ENCODE results near the gene TOMM40. TPM values are rescaled to one million over a fixed set of nuclear protein-coding genes. Genes with fewer than 3 reads are reported as not detected.

Gene TOMM40
- total RNA-seq, 2 experiments from 2014 or later: 46.6 to 47.4 TPM

DNA sequence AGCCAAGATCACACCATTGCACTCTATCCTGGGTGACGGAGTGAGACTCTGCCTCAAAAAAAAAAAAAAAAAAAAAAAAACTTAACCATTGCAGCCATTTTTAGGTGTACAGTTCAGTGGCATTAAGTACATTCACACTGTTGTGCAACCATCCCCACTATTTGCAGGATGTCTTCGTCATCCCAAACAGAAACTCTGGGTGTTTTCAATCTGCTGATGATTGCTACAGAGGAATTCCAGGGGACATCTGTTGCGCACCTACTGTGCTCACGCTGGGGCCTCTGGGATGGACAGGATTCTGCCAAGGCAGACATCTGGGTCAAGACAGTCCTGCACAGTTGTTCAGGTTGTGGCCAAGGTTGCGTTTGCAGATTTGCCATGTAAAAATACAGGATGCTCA lies 48.6 kb downstream of the TOMM40 start:
- Mint-ChIP-seq H3K27ac (no peak overlapping the region), H3K9me3 (no peaks in the 10 kb centered on the region), H3K4me1 (no peaks in the 10 kb centered on the region), H3K36me3 (ENCODE audit: low read depth) (no peaks in the 10 kb centered on the region), H3K4me3 (no peak overlapping the region), H3K27me3 (peaks cover 2% of the 10 kb centered on the region)
- ChIA-PET CTCF (interaction anchor here (1.0 kb wide), 1 partner anchor 12 kb away, joined by 3 read pairs; no protein-coding TSS in a partner anchor), POLR2A (no interaction called here)
- DNase-seq: no peak

DNA sequence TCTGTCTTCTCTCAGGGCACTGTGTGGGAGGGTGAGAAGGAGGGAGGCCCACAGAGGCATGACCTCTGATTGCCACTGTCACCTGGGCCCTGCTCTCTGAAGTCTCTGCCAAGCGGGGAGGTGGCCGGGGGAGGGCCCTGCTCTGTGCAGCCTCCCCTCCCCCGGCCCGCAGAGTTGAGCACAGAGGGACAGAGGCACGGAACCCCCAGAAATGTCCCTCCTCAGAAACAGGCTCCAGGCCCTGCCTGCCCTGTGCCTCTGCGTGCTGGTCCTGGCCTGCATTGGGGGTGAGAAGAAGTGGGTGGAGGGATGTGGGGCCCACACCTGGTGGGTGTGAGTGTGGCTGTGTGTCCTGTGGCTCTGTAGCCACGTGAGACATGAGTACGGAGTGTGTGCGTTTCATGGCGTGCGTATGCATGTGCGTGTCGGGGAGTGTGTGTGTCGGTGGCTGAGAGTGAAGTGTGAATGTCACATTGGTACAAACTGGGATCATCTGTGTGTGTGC lies 51.1 kb downstream of the TOMM40 start, which contains the start of gene APOC4:
APOC4 (plus strand) TSS at position 171 of the 505 bp plus-strand sequence; CDS start at position 212, 41 bp downstream.
- Mint-ChIP-seq H3K9me3 (no peaks in the 10 kb centered on the region), H3K36me3 (ENCODE audit: low read depth) (no peaks in the 10 kb centered on the region), H3K4me3 (no peak within 1 kb of the TSS), H3K4me1 (peaks cover 2% of the 10 kb centered on the region), H3K27ac (no peak within 1 kb of the TSS), H3K27me3 (no peaks in the 10 kb centered on the region)
- no peak for DNase-seq
- POLR2A ChIA-PET: no interaction called here
- CTCF ChIA-PET: no interaction called here

DNA sequence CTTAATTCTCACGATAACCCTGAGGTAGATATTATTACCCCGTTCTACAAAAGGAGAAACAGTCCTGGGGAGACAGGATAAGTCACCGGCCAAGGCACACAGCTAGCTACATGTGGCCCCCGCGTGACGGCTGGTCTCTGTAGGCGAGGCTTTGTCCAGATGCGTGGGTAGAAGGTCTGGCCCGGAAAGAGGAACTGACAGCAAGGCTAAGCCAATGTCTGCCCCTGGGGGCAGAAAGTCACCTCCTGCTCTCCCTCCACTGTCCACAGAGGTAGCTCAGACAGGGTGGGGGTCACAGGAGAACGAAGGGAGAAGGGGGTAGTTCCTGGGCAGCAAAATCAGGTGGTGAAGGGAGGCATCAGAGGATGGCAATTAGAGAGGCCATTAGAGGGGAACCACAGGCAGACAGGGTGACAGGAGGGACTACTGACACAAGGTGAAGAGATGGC lies 52.8 kb downstream of the TOMM40 start:
- no peak overlapping the region for H3K4me3 Mint-ChIP-seq
- no peak for DNase-seq
- no peaks in the 10 kb centered on the region for H3K36me3 Mint-ChIP-seq (ENCODE audit: low read depth)
- POLR2A ChIA-PET: no interaction called here
- CTCF ChIA-PET: no interaction called here
- H3K4me1 Mint-ChIP-seq: peaks cover 2% of the 10 kb centered on the region
- H3K27ac Mint-ChIP-seq: no peak overlapping the region
- H3K27me3 Mint-ChIP-seq: no peaks in the 10 kb centered on the region
- no peaks in the 10 kb centered on the region for H3K9me3 Mint-ChIP-seq

DNA sequence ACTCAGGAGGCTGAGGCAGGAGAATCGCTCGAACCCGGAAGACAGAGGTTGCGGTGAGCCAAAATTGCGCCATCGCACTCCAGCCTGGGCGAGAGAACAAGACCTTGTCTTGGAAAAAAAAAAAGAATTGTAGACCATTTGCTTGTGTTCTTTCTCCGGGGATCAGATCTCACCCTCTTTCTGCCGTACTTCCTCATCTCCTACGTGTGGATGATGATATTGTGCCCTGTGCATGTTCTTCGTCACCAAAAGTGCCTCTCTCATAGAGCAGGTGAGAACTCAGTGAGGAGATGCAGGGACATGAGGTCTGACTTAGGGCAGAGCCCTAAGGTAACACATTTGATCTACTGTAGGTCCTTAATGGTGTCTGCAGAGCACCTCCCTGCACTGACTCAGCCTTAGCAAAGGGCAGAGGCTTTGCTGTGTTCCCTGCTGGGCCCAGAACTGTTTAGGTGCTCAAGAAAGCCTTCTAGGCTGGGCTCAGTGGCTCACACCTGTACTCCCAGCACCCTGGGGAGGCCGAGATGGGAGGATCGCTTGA lies 56.1 kb downstream of the TOMM40 start:
- no peak overlapping the region for H3K27ac Mint-ChIP-seq
- H3K4me3 Mint-ChIP-seq: no peak overlapping the region
- H3K36me3 Mint-ChIP-seq (ENCODE audit: low read depth): peaks cover 2% of the 10 kb centered on the region
- POLR2A ChIA-PET: interaction anchor here (1.4 kb wide), 1 partner anchor 43 kb away, joined by 3 read pairs; no protein-coding TSS in a partner anchor
- no peak for DNase-seq
- CTCF ChIA-PET: no interaction called here
- H3K9me3 Mint-ChIP-seq: no peaks in the 10 kb centered on the region
- peaks cover 3% of the 10 kb centered on the region for H3K4me1 Mint-ChIP-seq
- no peaks in the 10 kb centered on the region for H3K27me3 Mint-ChIP-seq

DNA sequence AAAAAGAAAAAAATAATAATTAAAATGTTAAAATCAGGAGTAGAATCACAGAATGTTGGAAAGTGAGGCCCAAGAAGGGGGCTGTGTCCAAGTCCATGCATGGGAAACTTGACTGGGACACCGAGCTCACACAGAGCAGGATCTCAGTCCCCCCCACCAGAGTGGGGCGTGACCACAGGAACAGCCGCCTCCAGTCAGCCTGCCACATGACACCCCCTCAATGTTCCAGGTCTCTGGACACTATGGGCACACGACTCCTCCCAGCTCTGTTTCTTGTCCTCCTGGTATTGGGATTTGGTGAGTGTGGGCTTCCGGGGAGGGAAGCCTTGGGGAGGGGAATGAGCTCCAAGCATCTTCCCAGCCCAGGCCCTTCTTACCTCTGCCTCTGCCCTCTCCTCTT lies 57.2 kb downstream of the TOMM40 start:
- no peak for DNase-seq
- H3K4me3 Mint-ChIP-seq: no peak overlapping the region
- H3K27me3 Mint-ChIP-seq: no peaks in the 10 kb centered on the region
- peaks cover 3% of the 10 kb centered on the region for H3K4me1 Mint-ChIP-seq
- peaks cover 2% of the 10 kb centered on the region for H3K36me3 Mint-ChIP-seq (ENCODE audit: low read depth)
- POLR2A ChIA-PET: interaction anchor here (1.4 kb wide), 1 partner anchor 44 kb away, joined by 3 read pairs; no protein-coding TSS in a partner anchor
- H3K9me3 Mint-ChIP-seq: no peaks in the 10 kb centered on the region
- CTCF ChIA-PET: interaction anchor here (1.0 kb wide), 1 partner anchor 10 kb away, joined by 3 read pairs; no protein-coding TSS in a partner anchor
- H3K27ac Mint-ChIP-seq: no peak overlapping the region

DNA sequence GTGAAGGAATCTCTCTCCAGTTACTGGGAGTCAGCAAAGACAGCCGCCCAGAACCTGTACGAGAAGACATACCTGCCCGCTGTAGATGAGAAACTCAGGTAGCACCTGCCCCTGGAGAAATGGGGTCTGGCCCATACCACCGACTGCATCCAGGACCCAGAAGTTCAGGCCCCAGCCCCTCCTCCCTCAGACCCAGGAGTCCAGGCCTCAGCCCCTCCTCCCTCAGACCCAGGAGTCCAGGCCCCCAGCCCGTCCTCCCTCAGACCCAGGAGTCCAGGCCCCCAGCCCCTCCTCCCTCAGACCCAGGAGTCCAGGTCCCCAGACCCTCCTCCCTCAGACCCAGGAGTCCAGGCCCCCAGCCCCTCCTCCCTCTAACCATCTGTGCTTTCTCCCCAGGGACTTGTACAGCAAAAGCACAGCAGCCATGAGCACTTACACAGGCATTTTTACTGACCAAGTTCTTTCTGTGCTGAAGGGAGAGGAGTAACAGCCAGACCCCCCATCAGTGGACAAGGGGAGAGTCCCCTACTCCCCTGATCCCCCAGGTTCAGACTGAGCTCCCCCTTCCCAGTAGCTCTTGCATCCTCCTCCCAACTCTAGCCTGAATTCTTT lies 57.8 kb downstream of the TOMM40 start:
- H3K4me1 Mint-ChIP-seq: peaks cover 8% of the 10 kb centered on the region
- no peak overlapping the region for H3K4me3 Mint-ChIP-seq
- H3K27me3 Mint-ChIP-seq: no peaks in the 10 kb centered on the region
- ChIA-PET POLR2A (interaction anchor here (1.4 kb wide), 1 partner anchor 45 kb away, joined by 3 read pairs; no protein-coding TSS in a partner anchor), CTCF (interaction anchor here (1.0 kb wide), 1 partner anchor 9 kb away, joined by 3 read pairs; no protein-coding TSS in a partner anchor)
- peaks cover 2% of the 10 kb centered on the region for H3K36me3 Mint-ChIP-seq (ENCODE audit: low read depth)
- H3K9me3 Mint-ChIP-seq: no peaks in the 10 kb centered on the region
- no peak for DNase-seq
- no peak overlapping the region for H3K27ac Mint-ChIP-seq

DNA sequence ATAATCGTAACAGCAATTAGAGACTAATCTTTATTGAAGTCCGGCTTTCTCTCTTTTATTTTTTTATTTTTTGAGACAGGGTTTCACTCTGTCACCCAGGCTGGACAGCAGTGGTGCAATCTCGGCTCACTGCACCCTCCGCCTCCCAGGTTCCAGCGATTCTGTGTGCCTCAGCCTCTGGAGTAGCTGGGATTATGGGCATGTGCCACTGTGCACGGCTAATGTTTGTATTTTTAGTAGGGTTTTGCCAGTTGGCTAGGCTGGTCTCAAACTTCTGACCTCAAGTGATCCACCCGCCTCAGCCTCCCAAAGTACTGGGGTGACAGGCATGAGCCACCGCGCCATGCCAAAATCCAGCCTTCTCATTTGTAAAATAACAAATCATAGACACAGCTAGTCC lies 58.5 kb downstream of the TOMM40 start:
- no peak overlapping the region for H3K4me3 Mint-ChIP-seq
- peaks cover 3% of the 10 kb centered on the region for H3K36me3 Mint-ChIP-seq (ENCODE audit: low read depth)
- ChIA-PET CTCF (no interaction called here), POLR2A (no interaction called here)
- DNase-seq: no peak
- H3K27ac Mint-ChIP-seq: no peak overlapping the region
- H3K4me1 Mint-ChIP-seq: peaks cover 10% of the 10 kb centered on the region
- H3K9me3 Mint-ChIP-seq: no peaks in the 10 kb centered on the region
- no peaks in the 10 kb centered on the region for H3K27me3 Mint-ChIP-seq

DNA sequence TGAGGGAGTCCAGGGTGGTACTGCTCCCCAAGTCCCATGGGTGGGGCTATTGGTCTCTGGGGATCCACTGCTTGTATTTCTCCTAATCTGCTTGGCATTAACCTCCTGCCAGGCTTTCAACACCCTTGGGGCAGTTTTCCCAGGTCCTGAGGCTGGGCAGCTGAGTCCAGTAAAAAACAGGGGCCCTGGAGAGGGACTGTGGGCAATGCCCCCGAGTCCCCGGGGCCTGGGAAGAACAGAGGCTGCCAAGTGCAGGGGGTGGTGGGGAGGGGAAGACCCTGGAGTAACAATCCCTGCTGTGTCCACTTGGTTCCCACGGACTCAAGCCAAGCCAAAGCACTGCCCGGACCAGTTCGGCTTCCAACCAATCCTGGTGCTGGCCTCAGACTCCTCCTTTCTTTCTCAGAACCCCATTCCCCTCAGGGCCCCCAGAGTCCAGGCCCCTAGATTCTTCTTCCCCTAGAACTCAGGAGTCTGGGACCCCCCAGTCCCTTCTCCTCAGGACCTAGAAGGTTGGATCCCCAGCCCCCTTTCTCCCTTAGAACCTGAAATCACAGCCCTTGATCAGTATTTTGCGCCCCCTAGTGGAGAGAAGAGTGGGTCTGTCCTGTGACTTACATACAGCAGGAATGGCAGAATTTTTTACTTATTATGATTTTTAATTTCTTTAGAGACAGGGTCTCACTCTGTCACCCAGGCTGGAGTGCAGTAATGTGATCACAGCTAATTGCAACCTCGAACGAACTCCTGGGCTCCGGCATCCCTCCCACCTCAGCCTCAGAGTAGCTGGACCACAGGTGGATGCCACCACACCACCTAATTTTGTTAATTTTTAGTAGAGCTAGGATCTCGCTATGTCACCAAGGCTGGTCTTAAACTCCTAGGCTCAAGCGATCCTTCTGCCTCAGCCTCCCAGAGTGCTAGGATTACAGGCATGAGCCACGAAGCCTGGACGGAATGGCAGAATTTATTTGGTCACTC lies 60.4 kb downstream of the TOMM40 start:
- no peaks in the 10 kb centered on the region for H3K9me3 Mint-ChIP-seq
- H3K27me3 Mint-ChIP-seq: no peaks in the 10 kb centered on the region
- H3K36me3 Mint-ChIP-seq (ENCODE audit: low read depth): peaks cover 5% of the 10 kb centered on the region
- ChIA-PET CTCF (interaction anchor here (0.7 to 2.4 kb wide), 9 partner anchors 12 to 228 kb away, joined by 3 to 13 read pairs (median 3); partner anchors contain the start of gene APOE), POLR2A (no interaction called here)
- H3K27ac Mint-ChIP-seq: no peak overlapping the region
- H3K4me1 Mint-ChIP-seq: peaks cover 20% of the 10 kb centered on the region
- peak; percentile 58 for DNase-seq
- H3K4me3 Mint-ChIP-seq: no peak overlapping the region

Other genes with a start within 250 kb of the TOMM40 start
- gene PVR, start 247.3 kb upstream of the TOMM40 start, total RNA-seq: 1 to 10 TPM; 1.7 to 2.1 TPM
- gene CEACAM19, start 219.8 kb upstream of the TOMM40 start, total RNA-seq: under 1 TPM in 1 of 2 experiments, not detected in 1; 0.30 TPM
- not detected for gene CEACAM16, start 192.1 kb upstream of the TOMM40 start, total RNA-seq
- gene BCL3, start 142.5 kb upstream of the TOMM40 start, total RNA-seq: 10 to 100 TPM; 63.4 to 66.6 TPM
- not detected for gene CBLC, start 113.4 kb upstream of the TOMM40 start, total RNA-seq
- gene BCAM, start 82.2 kb upstream of the TOMM40 start, total RNA-seq: not detected
- gene NECTIN2, start 45.0 kb upstream of the TOMM40 start, total RNA-seq: under 1 TPM; 0.25 to 0.38 TPM
- not detected for gene APOE, start 14.5 kb downstream of the TOMM40 start, total RNA-seq
- 1 to 10 TPM in 1 of 2 experiments, under 1 TPM in 1; 0.78 to 2.3 TPM for gene APOC1, start 23.4 kb downstream of the TOMM40 start, total RNA-seq
- gene APOC4, start 51.0 kb downstream of the TOMM40 start, total RNA-seq: not detected
- not detected for gene APOC2, start 54.8 kb downstream of the TOMM40 start, total RNA-seq
- gene CLPTM1, start 64.1 kb downstream of the TOMM40 start, total RNA-seq: 10 to 100 TPM; 66.9 to 68.6 TPM
- gene RELB, start 110.2 kb downstream of the TOMM40 start, total RNA-seq: 10 to 100 TPM; 32.6 to 33.5 TPM
- 10 to 100 TPM; 84.3 to 88.0 TPM for gene CLASRP, start 147.8 kb downstream of the TOMM40 start, total RNA-seq
- 1 to 10 TPM; 5.4 to 5.9 TPM for gene ZNF296, start 185.2 kb downstream of the TOMM40 start, total RNA-seq
- 10 to 100 TPM; 31.7 to 35.5 TPM for gene GEMIN7, start 188.0 kb downstream of the TOMM40 start, total RNA-seq
- 10 to 100 TPM; 16.3 to 16.4 TPM for gene PPP1R37, start 201.9 kb downstream of the TOMM40 start, total RNA-seq

Measured in activated CD4-positive, alpha-beta memory T cell treated with anti-CD3 and anti-CD28 coated beads, Interleukin-2, amount 10 ng/mL, durations not matched to agents 7 days and 5 days (primary cell).